ENCODE measurements around the gene LCN9.

The LCN9 gene

GRCh38 chr9:135617538-135617900 is 45.6 kb upstream of the LCN9 start:
- H3K4me3 ChIP-seq (ENCODE audit: low read depth, low read length): no peak overlapping the region
- in situ Hi-C loops (cut with HindIII; ENCODE audit: low sequenced_read_pairs): no loop called here
- DNase-seq (ENCODE audit: low read depth): no peak
- no peak for TF ChIP-seq CTCF (IDR thresholded peaks at IDR 0.05; ENCODE audit: low read depth, low read length, missing control alignments)

GRCh38 chr9:135617991-135618411 is 45.1 kb upstream of the LCN9 start:
- no peak for TF ChIP-seq CTCF (IDR thresholded peaks at IDR 0.05; ENCODE audit: low read depth, low read length, missing control alignments)
- in situ Hi-C loops (cut with HindIII; ENCODE audit: low sequenced_read_pairs): no loop called here
- H3K4me3 ChIP-seq (ENCODE audit: low read depth, low read length): no peak overlapping the region
- no peak for DNase-seq (ENCODE audit: low read depth)

- in situ Hi-C loops (cut with HindIII; ENCODE audit: low sequenced_read_pairs): no loop called here
- H3K4me3 ChIP-seq (ENCODE audit: low read depth, low read length): no peak overlapping the region
- DNase-seq (ENCODE audit: low read depth): no peak
- TF ChIP-seq CTCF (IDR thresholded peaks at IDR 0.05; ENCODE audit: low read depth, low read length, missing control alignments): no peak
Observed at GRCh38 chr9:135618866-135619598, 44.1 kb upstream of the LCN9 start.

GRCh38 chr9:135619599-135619886 is 43.6 kb upstream of the LCN9 start:
- in situ Hi-C loops (cut with HindIII; ENCODE audit: low sequenced_read_pairs): no loop called here
- DNase-seq (ENCODE audit: low read depth): no peak
- no peak for TF ChIP-seq CTCF (IDR thresholded peaks at IDR 0.05; ENCODE audit: low read depth, low read length, missing control alignments)
- H3K4me3 ChIP-seq (ENCODE audit: low read depth, low read length): no peak overlapping the region

- DNase-seq (ENCODE audit: low read depth): no peak
- TF ChIP-seq CTCF (IDR thresholded peaks at IDR 0.05; ENCODE audit: low read depth, low read length, missing control alignments): no peak
- in situ Hi-C loops (cut with HindIII; ENCODE audit: low sequenced_read_pairs): no loop called here
Observed at GRCh38 chr9:135620558-135620957, 42.6 kb upstream of the LCN9 start.

GRCh38 chr9:135622415-135623020 is 40.6 kb upstream of the LCN9 start:
- TF ChIP-seq CTCF (IDR thresholded peaks at IDR 0.05; ENCODE audit: low read depth, low read length, missing control alignments): no peak
- no peak for DNase-seq (ENCODE audit: low read depth)
- in situ Hi-C loops (cut with HindIII; ENCODE audit: low sequenced_read_pairs): no loop called here
- H3K4me3 ChIP-seq (ENCODE audit: low read depth, low read length): no peak overlapping the region

More at GRCh38 chr9:135620558-135620957, 42.6 kb upstream of the LCN9 start:
- H3K4me3 ChIP-seq (ENCODE audit: low read depth, low read length): no peak overlapping the region
